Epidermal melanocyte (primary cell): ENCODE measurements around the gene PGGT1B.

Source experiments
- DNase-seq: peaks from one replicate; pipeline ENCODE4 v3.0.0; 2011; ENCODE audit warnings: low spot score; ENCODE audit not compliant: insufficient read length

PGGT1B gene

DNA sequence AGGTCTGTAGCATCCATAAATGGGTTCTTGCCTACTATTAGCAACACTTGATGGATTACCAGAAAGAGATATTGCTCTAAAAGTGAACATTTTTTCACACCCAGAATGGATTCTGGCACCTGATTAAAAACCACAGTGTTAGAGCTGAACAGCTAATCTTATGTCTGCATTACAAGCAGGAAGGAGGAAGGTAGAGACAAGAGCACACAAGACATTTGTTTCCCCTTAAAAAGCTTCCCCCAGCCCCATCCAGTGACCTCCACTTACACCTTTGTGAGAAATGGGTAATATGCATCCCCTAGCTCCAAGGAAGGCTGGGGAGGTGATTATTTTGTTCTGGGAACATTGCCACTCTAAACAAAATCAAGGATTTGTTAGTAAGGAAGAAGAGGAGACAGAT lies 80.9 kb downstream of the PGGT1B start:
- no peak for DNase-seq

DNA sequence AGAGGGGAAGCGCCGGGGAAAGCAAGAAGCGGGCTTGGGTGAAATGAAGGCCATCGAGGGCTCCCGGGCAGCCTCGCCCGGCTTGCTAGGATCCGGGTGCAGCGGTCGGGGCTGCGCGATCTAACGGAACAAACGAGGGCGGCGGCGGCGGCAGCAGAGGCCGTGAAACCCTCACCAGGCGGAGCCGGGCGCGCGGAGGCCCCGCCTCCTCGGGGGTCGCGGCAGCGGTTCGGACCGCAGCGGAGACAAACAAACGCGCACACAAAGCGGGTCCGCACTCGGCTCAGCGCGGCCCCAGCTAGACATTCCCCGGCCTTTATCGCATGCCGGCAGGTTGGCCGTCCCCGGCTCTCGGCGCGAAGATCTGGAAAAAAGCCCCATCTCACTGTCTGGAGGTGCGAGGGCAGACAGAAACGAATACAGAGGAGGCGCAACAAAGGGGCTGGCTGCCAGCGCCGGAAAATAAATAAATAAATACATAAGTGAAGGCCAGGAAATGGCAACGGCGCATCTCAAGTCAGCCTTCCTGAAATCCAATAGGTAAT lies 82.4 kb downstream of the PGGT1B start:
- no peak for DNase-seq

DNA sequence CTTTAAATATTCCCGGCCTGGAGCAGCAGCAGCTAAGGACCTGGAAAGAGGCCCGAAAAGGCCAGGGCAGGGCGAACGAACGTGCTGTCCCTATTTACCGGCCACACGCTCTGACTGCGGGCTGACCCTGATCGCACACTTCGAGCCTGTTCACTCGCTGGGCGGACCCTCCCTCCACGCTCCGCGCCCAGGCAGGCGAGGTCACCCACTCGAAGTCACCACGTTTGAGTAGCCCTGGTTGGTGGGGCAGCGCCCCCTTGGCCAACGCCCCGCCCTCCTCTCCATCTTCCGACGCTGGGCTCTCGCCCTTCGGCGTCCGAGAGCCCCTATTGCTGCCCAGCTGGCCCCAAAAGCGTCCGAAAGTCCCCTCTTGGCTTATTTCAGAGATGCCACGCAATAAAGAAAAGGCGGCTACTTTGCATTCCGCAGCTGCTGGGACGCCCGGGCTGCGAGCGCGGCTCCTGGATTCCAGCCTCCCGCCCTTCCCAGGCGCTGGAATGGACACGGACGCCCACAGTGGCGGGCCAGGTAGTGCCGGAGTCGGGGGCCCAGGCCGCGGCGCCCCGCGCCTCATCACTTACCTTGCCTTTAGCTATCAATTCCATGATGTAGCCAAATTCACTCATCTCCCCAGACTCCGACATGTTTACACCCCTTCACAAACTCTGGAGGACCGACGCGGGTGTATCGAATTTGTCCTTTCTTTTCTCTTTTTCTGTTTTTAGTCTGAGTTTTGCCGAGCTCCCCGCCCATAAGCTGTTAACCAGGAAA lies 83.1 kb downstream of the PGGT1B start:
- DNase-seq = no peak

DNA sequence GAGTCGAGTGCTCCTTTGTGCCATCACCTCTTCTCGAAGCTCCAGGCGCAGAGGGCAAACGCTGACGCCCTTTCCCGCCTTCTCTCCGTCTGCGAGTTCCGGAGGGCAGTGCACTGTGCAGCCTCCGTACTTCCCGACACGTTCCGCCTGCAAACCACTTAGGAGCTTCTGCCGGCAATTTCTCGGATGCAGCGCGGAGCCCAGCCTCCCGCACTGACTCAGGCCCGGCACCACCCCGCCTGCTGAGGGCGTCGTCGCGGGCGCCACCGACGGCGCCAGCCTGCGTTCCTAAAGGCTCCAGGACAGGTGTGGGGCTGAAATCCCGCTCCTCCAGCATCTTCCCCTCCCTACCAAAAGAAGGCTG lies 83.7 kb downstream of the PGGT1B start:
- no peak for DNase-seq

DNA sequence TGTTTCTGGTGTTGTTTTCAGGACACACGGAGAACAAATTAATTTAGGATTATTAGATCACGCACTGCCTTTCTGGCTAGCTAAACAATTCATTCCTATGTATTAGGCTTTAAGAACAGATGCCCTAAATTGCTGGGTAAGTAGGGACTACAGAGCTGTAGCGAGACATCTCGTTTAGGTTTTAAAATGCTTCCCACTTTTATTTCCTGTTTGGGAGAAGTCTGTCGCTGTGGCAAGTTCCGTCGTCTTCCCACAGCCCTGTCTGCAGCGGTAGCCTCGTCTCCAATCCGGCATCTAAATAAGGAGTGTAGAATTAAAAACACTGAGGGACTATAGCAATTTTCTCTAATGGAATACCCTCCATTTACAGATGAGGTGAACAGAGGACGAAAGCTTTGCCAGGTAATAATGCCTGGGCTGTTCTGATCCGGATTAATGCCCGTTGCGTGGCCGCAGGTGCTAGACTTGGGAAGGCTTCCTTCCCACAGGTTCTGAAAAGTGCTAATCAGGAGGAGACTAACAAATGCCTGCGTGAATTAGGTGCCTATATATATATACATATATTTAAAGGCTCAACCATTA lies 91.7 kb downstream of the PGGT1B start:
- DNase-seq = no peak

DNA sequence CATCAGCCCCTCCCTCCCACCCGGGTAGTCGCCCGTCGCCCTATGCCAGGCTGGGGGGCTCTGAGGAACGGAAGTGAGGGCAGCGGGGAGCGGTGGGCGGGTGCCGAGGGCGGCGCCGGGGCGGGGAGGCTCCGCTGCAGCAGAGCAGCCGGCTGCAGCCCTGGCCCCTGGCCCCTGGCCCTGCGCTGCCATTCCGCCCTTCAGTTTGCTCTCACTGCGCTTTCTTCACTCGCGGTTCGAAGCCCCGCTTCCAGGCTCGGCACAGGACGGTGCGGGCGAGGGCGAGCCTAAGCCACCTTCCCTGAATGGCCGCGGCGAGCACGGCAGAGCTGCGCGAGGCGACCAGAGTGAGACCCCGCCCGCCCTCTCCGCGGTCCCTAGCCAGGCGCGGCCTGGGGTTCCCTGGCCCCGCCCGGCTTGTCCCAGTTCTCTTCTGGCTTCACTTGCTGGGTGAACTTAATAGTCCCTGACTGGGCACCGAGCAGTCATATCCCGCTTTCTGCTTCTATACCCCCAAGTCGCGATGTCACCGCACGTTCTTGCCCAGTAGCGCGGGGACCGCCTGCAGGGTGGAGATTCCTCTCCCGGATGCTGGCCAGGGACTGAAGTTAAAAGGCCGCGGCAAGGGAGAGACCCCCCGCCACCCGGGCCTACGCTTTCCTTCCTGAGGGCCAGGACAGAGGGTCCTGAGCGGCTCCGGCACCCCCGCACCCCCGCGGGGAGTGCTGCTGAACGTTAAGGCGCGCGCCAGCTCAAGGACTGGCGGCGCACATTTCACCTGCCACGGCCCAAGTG lies 92.3 kb downstream of the PGGT1B start:
- no peak for DNase-seq

DNA sequence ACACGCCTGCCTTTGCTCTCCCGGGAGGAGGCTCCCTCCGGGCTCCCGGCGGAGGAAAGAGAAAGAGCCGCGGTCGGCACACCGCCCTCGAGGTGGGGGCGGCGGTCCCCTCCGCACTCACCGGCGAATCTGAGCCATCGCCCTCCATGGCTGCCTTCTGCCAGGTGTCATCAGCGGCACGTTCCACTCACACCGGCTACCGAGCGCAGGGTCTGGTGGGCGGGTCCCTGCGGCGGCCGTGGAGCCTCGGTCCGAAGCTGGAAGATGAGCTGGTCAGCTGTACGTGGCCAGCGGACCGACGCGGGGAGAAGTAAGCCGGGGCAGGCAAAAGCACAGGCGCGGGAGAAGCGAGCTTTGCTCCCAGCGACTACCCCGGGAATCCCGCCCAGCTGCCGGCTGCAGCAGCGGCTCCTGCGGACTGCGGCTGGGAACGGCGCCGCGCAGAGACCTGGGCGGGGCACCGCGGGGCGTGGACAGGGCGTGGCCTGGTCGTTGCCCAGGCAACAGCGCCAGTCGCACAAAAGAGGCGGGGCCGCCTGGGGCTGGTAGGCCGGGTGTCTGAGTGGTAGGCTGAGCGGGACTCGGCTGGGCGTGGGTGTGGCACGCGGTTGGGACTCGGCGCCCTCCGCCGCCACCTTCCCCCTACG lies 93.1 kb downstream of the PGGT1B start, which contains the start of gene TRIM36:
TSS of gene TRIM36 (minus strand) at position 422 of the 647 bp plus-strand sequence. CDS start at position 148, 274 bp downstream.
- DNase-seq = peak; percentile 52

DNA sequence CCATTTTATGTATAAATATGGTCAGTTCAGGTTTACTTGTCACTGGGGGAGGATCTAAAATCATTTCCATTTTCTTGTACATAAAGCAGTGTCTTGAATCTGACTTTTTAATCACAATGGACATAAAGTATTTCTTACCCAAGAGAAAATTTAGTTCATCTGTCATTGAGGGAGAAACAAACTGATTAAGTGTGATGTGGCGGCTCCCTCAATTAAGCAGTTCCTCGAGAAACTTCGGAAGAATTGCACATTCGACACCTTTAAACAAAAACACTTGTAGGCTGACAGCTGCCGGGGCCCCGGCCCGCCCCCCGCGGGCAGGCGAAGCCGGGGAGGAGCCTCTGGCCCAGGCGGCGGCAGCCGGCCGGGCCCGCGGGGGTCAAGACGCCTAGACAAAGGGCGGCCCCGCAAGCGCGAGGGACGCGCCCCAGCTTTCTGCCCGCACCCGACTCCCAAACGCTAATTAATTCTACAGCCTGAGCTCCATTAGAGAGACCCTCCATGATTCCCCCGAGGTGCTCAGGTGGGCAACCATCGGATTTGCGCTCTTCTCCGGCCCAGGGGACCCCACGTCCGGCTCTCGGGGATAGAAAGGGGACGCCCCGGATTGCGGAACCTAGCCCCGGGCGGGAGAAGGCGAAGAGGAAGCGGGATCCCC lies 93.7 kb downstream of the PGGT1B start:
- DNase-seq = no peak

DNA sequence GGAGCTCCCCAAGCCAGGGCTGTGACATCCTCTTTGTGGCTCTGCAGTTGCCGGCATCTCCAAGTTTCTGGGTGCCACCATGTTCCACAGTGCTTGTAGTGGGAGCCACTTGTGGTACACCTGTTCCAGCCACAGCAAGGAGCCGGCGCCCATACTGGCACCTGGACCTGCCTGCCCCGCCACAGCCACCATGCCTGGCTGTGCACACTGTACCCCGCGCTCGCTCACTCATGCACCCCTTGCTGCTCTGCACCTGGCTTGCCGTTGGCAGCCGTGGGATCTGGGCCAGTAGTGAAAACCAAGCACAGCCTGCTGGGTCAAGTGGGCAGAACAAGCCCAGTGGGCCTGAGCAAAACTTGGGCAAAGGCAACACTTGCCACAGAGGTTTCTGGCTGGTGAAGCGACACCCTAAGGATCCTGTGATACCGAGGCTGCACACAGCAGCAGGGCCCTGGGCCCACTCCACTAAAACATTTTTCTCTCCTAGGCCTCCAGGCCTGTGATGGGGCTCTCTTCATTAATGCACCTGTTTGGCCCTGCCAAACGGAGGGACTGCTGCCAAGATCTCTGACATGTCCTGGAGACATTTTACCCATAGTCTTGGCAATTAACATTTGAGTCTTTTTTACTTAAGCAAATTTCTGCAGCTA lies 95.8 kb downstream of the PGGT1B start:
- DNase-seq = no peak

DNA sequence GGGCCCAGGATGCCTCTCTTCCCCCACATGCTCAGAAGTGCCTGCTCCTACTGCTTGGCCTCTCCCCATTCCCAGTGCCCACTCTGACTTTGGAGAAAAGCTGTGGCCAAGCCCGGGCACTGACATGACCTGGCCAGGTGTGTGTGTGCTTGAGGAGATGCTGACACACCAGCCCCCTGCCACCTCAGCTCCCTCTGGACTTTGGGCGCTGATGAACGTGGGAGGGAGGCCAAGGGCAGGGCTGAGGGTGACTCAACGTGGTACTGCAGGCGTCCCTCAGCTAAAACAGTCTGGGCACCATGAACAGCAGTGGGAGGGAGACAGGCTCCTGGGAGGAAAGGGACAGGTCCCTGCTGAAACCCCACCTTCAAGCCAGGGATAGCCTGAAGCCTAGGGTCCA lies 96.9 kb downstream of the PGGT1B start:
- DNase-seq = no peak

DNA sequence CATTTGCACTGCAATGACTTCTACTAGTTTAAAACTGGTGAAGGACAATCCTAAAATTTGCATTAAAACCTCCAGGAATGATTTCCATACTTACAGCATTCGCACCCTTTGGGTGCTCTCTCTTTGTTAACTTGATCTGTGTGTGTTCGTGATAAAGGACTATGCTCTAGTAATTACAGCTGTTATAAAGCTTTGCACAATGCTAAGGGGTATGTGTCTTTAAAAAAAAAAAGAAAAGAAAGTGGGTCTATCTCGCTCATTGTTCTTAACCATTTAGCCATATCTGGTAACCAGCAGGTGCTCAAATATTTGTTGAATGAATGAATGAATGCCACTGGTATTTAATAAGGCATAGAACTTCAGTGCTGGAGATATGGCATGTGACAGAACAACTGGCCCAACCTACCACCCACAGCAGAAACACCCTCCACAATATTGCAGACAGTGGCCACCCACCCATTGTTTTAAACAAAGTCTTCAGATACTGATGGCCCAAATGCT lies 101.7 kb downstream of the PGGT1B start:
- DNase-seq = no peak
